Right lobe of liver (tissue), 6 donors: ENCODE data around the gene AQP7. TPM values are rescaled to one million over a fixed set of nuclear protein-coding genes. Genes with fewer than 3 reads are reported as not detected.
"Not testable (repeated sequence)": the region's sequence is repeated elsewhere in the genome, so short reads cannot be mapped to it uniquely, and the experiment has no call there.

ENCODE experiments used
- ATAC-seq, 4 donors: fragments of 200-7000 bp; cut with Tn5 transposase; one replicate each; pipeline ENCODE4 v1.9.1; 2020; ENCODE audit warnings: mild to moderate bottlenecking in 4 of 4, moderate library complexity in 4 of 4
- DNase-seq, 3 donors: peaks; one replicate each; pipeline ENCODE4 v3.0.0-alpha.2; 2020
- H3K27ac ChIP-seq, 3 donors: fragments of 200-600 bp; one replicate each; pipeline ENCODE4 v1.8.0; 2022
- H3K27me3 ChIP-seq, 2 donors: fragments of 200-600 bp; one replicate each; pipeline ENCODE4 v1.8.0; 2022
- H3K36me3 ChIP-seq, 4 donors: fragments of 200-600 bp; sonication (generic) in 1 of 4; one replicate each; pipeline versions ENCODE4 v1.5.1 to v1.8.0; 2017 to 2022; ENCODE audit warnings: control low read depth in 1 of 4
- H3K4me1 ChIP-seq, 4 donors: fragments of 200-600 bp; sonication (generic) in 1 of 4; one replicate each; pipeline versions ENCODE4 v1.5.1 to v1.8.0; 2017 to 2022; ENCODE audit warnings: control low read depth in 1 of 4
- H3K4me3 ChIP-seq, 3 donors: fragments of 200-600 bp; one replicate each; pipeline ENCODE4 v1.8.0; 2022
- H3K9me3 ChIP-seq, 4 donors: fragments of 200-600 bp; sonication (generic) in 1 of 4; one replicate each; pipeline versions ENCODE4 v1.5.1 to v1.8.0; 2017 to 2022; ENCODE audit warnings: control low read depth in 1 of 4
- CTCF ChIP-seq, 4 donors: fragments of 200-600 bp in 3 of 4; fragments of 450-650 bp in 1 of 4; IDR thresholded peaks; one replicate each; pipeline versions ENCODE4 v1.5.1 to v1.8.0; 2016 to 2022; ENCODE audit warnings: antibody characterized with exemption in 4 of 4, mild to moderate bottlenecking in 2 of 4
- POLR2A ChIP-seq: fragments of 450-650 bp; IDR thresholded peaks from one replicate; pipeline ENCODE4 v1.6.1; 2017; ENCODE audit warnings: antibody characterized with exemption, mild to moderate bottlenecking
- WGBS: methylation state at CpG from one replicate; pipeline ENCODE4 v1.1.6; 2018; ENCODE audit warnings: low coverage, low lambda C conversion rate; ENCODE audit not compliant: insufficient coverage; ENCODE audit errors: missing lambda C conversion rate; 5-methylcytosine and 5-hydroxymethylcytosine counted together
- intact Hi-C, 2 donors: fragments of 100-400 bp; cut with DNase I; formaldehyde crosslinking; loops; one replicate each; pipeline versions ENCODE4 v1.11.2 to v1.14.1; 2022
- total RNA-seq, 6 experiments: library from RNA; depleted of rRNA in 2 of 6; stranded (reverse); fragments of >200 nt in 2 of 6; fragmentation: NEBNext Ultra II Directional in 3 of 6; extraction: Animal tissue kit (Norgen Biotek cat#: 25700) in 3 of 6; gene quantifications; one replicate each; pipeline versions ENCODE4 v1.1.0 to v1.2.4, GENCODE V29; 2016 to 2023
- donor health status: DM: no; HTN: yes; CAD: no.
- donor health status: DM: no; HTN: no; CAD: no.
- donor health status: DM: no; HTN: no; CAD: no.
- donor health status: DM: no; HTN: yes; CAD: no.
- donor health status: DM: no; HTN: yes; CAD: no.

Gene AQP7
- total RNA-seq, 6 experiments from 2014 or later, result 10.4 to 25.1 (median 16.6) TPM

- DNase-seq, result no peak
- H3K9me3 ChIP-seq, result no peaks in the 10 kb centered on the region
- WGBS, result 92% methylated on average over 2 of the region's 2 CpGs
- ATAC-seq, result no peak
- H3K27me3 ChIP-seq, result no peaks in the 10 kb centered on the region
- no peaks in the 10 kb centered on the region for H3K4me1 ChIP-seq
- no peak for TF ChIP-seq POLR2A
- no peak for TF ChIP-seq CTCF (IDR thresholded peaks at IDR 0.05)
- intact Hi-C loops, result no loop called here
- no peak overlapping the region for H3K27ac ChIP-seq
- H3K4me3 ChIP-seq, result no peak overlapping the region
- peaks cover 5 to 63% (median 23%) of the 10 kb centered on the region in 4 donors for H3K36me3 ChIP-seq
Observed at GRCh38 chr9:33364127-33364526, 38.2 kb downstream of the AQP7 start.

- H3K4me1 ChIP-seq, intact Hi-C loops, H3K4me3 ChIP-seq, H3K27me3 ChIP-seq, DNase-seq, H3K9me3 ChIP-seq, ATAC-seq, H3K27ac ChIP-seq: not testable (repeated sequence)
- 94% methylated on average over 3 of the region's 3 CpGs for WGBS
- H3K36me3 ChIP-seq, result peaks cover 0 to 30% (median 0%) of the 10 kb centered on the region in 4 donors
Observed at GRCh38 chr9:33358641-33359040, 43.7 kb downstream of the AQP7 start.

DNA sequence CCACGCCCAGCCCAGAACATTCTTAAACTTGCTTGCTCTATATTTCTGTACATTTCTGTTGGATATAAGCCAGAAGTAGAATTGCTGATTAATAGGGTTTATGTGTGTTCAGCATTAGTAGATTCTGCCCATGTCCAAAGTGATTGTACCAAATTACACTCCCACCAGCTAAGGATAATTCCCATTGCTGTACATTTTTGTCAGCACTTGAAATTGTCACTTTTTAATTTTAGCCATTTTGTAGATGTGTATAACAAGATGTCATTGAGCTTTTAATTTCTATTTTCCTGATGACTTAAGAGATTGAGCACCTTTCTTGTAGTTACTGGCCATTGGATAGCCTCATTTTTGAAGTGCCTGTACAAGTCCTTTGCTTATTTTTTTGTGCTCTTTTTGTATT, 46.4 kb downstream of the AQP7 start:
- intact Hi-C loops, result no loop called here
- Histone ChIP-seq H3K4me3 (no peak overlapping the region), H3K9me3 (no peaks in the 10 kb centered on the region), H3K4me1 (no peaks in the 10 kb centered on the region), H3K27me3 (no peaks in the 10 kb centered on the region), H3K27ac (no peak overlapping the region), H3K36me3 (peaks cover 0 to 24% (median 0%) of the 10 kb centered on the region in 4 donors)
- no peak for ATAC-seq
- WGBS, result 83% methylated on average over 1 of the region's 1 CpG
- TF ChIP-seq POLR2A (no peak), CTCF (IDR thresholded peaks at IDR 0.05) (no peak)
- DNase-seq, result no peak

DNA sequence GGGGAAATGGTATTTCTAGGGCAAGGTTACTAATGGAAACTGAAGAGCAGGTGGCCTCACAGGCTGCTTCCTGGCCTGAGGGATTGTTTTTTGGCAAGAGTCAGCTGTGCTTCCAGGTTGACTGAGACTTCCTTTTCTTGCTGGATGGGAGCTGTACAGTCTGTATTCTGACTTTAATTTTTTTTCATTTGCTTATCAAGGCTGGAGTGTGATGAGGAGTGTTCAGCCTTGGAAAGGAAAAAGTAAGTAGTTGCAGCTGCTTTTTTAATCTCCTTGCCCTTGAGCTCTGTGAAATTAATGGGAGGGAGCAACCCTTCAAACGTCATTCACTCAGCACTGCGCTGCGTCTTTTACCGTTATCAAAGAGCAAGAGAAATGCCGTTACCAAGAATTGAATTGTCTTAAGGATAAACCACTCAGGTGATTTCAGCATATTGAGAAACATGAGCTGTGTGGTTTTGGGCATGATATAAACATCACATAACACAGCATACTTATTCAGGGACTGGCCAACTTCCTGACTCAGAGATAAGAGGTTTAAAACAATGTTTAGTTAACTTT, 47.6 kb downstream of the AQP7 start:
- TF ChIP-seq CTCF (IDR thresholded peaks at IDR 0.05) (no peak), POLR2A (no peak)
- DNase-seq, result no peak
- peak; percentile 25 to 70 (median 54) for ATAC-seq
- WGBS, result 62% methylated on average over 5 of the region's 5 CpGs
- no peaks in the 10 kb centered on the region for H3K9me3 ChIP-seq
- no peak overlapping the region for H3K27ac ChIP-seq
- H3K36me3 ChIP-seq, result peaks cover 0 to 24% (median 0%) of the 10 kb centered on the region in 4 donors
- no peaks in the 10 kb centered on the region for H3K4me1 ChIP-seq
- no peaks in the 10 kb centered on the region for H3K27me3 ChIP-seq
- intact Hi-C loops, result no loop called here
- H3K4me3 ChIP-seq, result no peak overlapping the region

DNA sequence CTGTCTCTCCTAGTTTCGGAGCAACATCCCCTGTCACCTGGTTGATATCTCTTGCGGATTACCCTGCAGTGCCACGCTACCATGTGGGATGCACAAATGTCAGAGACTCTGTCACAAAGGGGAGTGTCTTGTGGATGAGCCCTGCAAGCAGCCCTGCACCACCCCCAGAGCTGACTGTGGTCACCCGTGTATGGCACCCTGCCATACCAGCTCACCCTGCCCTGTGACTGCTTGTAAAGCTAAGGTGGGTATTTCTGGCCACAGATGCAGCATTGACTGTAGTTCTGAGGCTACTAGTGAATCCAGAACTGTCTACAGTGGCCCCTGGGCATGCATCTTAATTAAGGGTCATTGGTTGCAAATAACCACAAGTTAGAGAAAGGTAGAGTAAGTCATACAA, 50.8 kb downstream of the AQP7 start:
- peak in 1 of 4 donors; percentile 17 for ATAC-seq
- H3K4me3 ChIP-seq, result no peak overlapping the region
- TF ChIP-seq CTCF (IDR thresholded peaks at IDR 0.05), result no peak
- no peak for TF ChIP-seq POLR2A

More for the DNA sequence above, 50.8 kb downstream of the AQP7 start:
- Histone ChIP-seq H3K4me1 (no peaks in the 10 kb centered on the region), H3K9me3 (no peaks in the 10 kb centered on the region), H3K27me3 (no peaks in the 10 kb centered on the region), H3K36me3 (peaks cover 1 to 46% (median 13%) of the 10 kb centered on the region in 4 donors), H3K27ac (no peak overlapping the region)
- intact Hi-C loops, result no loop called here
- 100% methylated on average over 3 of the region's 4 CpGs for WGBS
- no peak for DNase-seq
